Epithelial cell of proximal tubule (primary cell): Measurements from ENCODE around the gene ZNRF2. TPM values are rescaled to one million over a fixed set of nuclear protein-coding genes. Genes with fewer than 3 reads are reported as not detected.

Experiments used
- DNase-seq: peaks from one replicate; pipeline ENCODE4 v3.0.0-alpha.2; 2011; ENCODE audit warnings: low read depth
- H3K4me3 ChIP-seq: 2 replicates; pipeline ENCODE4 v1.5.1; 2011; ENCODE audit warnings: low read depth, mild to moderate bottlenecking, low read length
- total RNA-seq: library from RNA; depleted of rRNA; stranded (reverse); fragments of >200 nt; gene quantifications from 2 replicates; pipeline ENCODE4 v1.2.3, GENCODE V29; 2015
- TF ChIP-seq, protein P1 (sequence below): conservative IDR thresholded peaks from 2 replicates; pipeline ENCODE4 v1.5.1; 2012; ENCODE audit warnings: low read depth, mild to moderate bottlenecking, low read length

The ZNRF2 gene
- total RNA-seq, 1 donor from 2014 or later = 16.5 TPM

DNA sequence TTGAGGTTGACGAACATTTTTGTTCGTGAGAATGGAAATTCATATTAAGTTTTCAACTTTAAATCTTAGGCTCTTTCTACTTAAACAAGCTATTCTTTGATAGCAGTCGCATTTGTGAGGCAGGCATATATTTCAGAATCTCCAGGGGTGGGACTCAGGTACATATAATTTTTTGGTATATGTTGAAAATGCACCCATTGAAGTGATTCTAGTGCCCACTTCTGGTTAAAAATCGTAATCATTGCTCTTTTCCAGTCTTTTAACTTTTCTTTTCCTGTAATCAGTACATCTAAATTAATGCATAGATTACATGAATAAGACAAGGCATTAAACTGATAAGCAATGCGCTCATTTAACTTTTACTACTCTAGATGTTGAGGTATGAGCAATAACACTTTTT, 67.8 kb downstream of the ZNRF2 start:
- no peak overlapping the region for H3K4me3 ChIP-seq
- DNase-seq = no peak
- TF ChIP-seq, protein P1, sequence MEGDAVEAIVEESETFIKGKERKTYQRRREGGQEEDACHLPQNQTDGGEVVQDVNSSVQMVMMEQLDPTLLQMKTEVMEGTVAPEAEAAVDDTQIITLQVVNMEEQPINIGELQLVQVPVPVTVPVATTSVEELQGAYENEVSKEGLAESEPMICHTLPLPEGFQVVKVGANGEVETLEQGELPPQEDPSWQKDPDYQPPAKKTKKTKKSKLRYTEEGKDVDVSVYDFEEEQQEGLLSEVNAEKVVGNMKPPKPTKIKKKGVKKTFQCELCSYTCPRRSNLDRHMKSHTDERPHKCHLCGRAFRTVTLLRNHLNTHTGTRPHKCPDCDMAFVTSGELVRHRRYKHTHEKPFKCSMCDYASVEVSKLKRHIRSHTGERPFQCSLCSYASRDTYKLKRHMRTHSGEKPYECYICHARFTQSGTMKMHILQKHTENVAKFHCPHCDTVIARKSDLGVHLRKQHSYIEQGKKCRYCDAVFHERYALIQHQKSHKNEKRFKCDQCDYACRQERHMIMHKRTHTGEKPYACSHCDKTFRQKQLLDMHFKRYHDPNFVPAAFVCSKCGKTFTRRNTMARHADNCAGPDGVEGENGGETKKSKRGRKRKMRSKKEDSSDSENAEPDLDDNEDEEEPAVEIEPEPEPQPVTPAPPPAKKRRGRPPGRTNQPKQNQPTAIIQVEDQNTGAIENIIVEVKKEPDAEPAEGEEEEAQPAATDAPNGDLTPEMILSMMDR = peak; percentile 29

GRCh38 chr7:30353532-30353931, 69.1 kb downstream of the ZNRF2 start:
- H3K4me3 ChIP-seq = no peak overlapping the region
- TF ChIP-seq, protein P1 = no peak
- no peak for DNase-seq

GRCh38 chr7:30353932-30354607, 69.7 kb downstream of the ZNRF2 start:
- H3K4me3 ChIP-seq = no peak overlapping the region
- TF ChIP-seq, protein P1 = no peak
- no peak for DNase-seq

DNA sequence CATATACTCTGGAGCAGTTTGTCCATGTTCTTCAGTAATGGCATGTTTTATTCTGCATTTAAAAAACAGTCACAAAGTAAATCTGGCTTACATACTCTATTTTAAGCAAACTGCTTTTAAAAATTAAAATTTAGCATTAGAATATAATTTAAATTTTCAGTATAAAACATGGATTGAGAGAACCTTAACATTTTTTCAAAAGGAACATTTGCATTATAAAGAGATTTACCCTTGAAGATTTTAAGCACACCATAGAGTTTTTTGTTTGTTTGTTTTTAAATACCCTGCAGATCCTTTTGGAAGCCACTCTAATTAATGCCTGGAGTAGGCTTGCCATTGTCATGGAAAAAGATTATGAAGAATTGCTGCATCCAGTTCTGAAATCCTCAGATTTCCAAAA, 70.4 kb downstream of the ZNRF2 start:
- H3K4me3 ChIP-seq = no peak overlapping the region
- TF ChIP-seq, protein P1 = no peak
- DNase-seq = no peak

DNA sequence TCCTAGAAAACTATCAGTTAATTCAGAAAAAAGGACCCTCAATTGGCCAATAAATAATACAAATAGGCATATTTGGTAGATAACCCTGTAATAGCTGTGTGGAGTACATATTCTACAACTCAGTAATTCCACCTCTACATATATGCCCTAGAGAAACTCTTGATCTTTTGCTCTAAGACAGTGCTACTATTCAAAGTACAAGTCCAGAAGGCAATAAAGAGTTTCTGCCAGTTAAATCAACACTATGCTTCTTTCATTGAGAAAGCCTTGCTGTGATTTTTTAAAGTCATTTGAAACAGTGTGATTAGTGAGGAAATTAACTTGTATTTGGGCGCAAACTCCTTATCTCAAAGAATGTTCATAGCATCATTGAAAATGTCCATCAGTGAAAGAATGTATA, 75.6 kb downstream of the ZNRF2 start:
- TF ChIP-seq, protein P1 = no peak
- H3K4me3 ChIP-seq = no peak overlapping the region
- DNase-seq = no peak

GRCh38 chr7:30363778-30364563, 79.6 kb downstream of the ZNRF2 start:
- H3K4me3 ChIP-seq = no peak overlapping the region
- no peak for DNase-seq
- TF ChIP-seq, protein P1 = no peak
